ENCODE measurements around the gene NPSR1.

Gene NPSR1

GRCh38 chr7:34739651-34740300 is 81.8 kb downstream of the NPSR1 start:
- no peaks in the 10 kb centered on the region for H3K27me3 Mint-ChIP-seq (ENCODE audit: low read depth)
- no peaks in the 10 kb centered on the region for H3K36me3 Mint-ChIP-seq (ENCODE audit: low read depth)
- H3K9me3 Mint-ChIP-seq: no peaks in the 10 kb centered on the region

GRCh38 chr7:34740840-34741239 is 82.8 kb downstream of the NPSR1 start:
- H3K4me1 Mint-ChIP-seq (ENCODE audit: low read depth): no peaks in the 10 kb centered on the region
- H3K9me3 Mint-ChIP-seq: no peaks in the 10 kb centered on the region
- no peaks in the 10 kb centered on the region for H3K27me3 Mint-ChIP-seq (ENCODE audit: low read depth)
- no peak overlapping the region for H3K4me3 Mint-ChIP-seq
- no peak overlapping the region for H3K27ac Mint-ChIP-seq
- H3K36me3 Mint-ChIP-seq (ENCODE audit: low read depth): no peaks in the 10 kb centered on the region

More at GRCh38 chr7:34739651-34740300, 81.8 kb downstream of the NPSR1 start:
- no peak overlapping the region for H3K4me3 Mint-ChIP-seq
- no peaks in the 10 kb centered on the region for H3K4me1 Mint-ChIP-seq (ENCODE audit: low read depth)
- H3K27ac Mint-ChIP-seq: no peak overlapping the region

- Mint-ChIP-seq H3K9me3 (no peaks in the 10 kb centered on the region), H3K27ac (no peak overlapping the region), H3K36me3 (ENCODE audit: low read depth) (no peaks in the 10 kb centered on the region), H3K4me3 (no peak overlapping the region), H3K4me1 (ENCODE audit: low read depth) (no peaks in the 10 kb centered on the region), H3K27me3 (ENCODE audit: low read depth) (no peaks in the 10 kb centered on the region)
These were observed 89.3 kb downstream of the NPSR1 start for GRCh38 chr7:34747176-34747781.

- Mint-ChIP-seq H3K9me3 (no peaks in the 10 kb centered on the region), H3K27ac (no peak overlapping the region), H3K27me3 (ENCODE audit: low read depth) (no peaks in the 10 kb centered on the region), H3K4me1 (ENCODE audit: low read depth) (no peaks in the 10 kb centered on the region), H3K4me3 (no peak overlapping the region), H3K36me3 (ENCODE audit: low read depth) (no peaks in the 10 kb centered on the region)
These were observed 90.1 kb downstream of the NPSR1 start for GRCh38 chr7:34747867-34748727.

GRCh38 chr7:34748728-34749089 is 90.7 kb downstream of the NPSR1 start:
- no peaks in the 10 kb centered on the region for H3K27me3 Mint-ChIP-seq (ENCODE audit: low read depth)
- no peak overlapping the region for H3K27ac Mint-ChIP-seq
- H3K4me1 Mint-ChIP-seq (ENCODE audit: low read depth): no peaks in the 10 kb centered on the region
- H3K9me3 Mint-ChIP-seq: no peaks in the 10 kb centered on the region
- H3K36me3 Mint-ChIP-seq (ENCODE audit: low read depth): no peaks in the 10 kb centered on the region
- no peak overlapping the region for H3K4me3 Mint-ChIP-seq

- Mint-ChIP-seq H3K9me3 (no peaks in the 10 kb centered on the region), H3K27me3 (ENCODE audit: low read depth) (no peaks in the 10 kb centered on the region), H3K4me3 (no peak overlapping the region), H3K36me3 (ENCODE audit: low read depth) (no peaks in the 10 kb centered on the region), H3K27ac (no peak overlapping the region), H3K4me1 (ENCODE audit: low read depth) (no peaks in the 10 kb centered on the region)
These were observed 91.4 kb downstream of the NPSR1 start for GRCh38 chr7:34749446-34749845.

- Mint-ChIP-seq H3K4me1 (ENCODE audit: low read depth) (no peaks in the 10 kb centered on the region), H3K27ac (no peak overlapping the region), H3K36me3 (ENCODE audit: low read depth) (no peaks in the 10 kb centered on the region), H3K9me3 (no peaks in the 10 kb centered on the region), H3K4me3 (no peak overlapping the region), H3K27me3 (ENCODE audit: low read depth) (no peaks in the 10 kb centered on the region)
These were observed 92.2 kb downstream of the NPSR1 start for GRCh38 chr7:34750209-34750608.

GRCh38 chr7:34750636-34751035 is 92.6 kb downstream of the NPSR1 start:
- Mint-ChIP-seq H3K4me1 (ENCODE audit: low read depth) (no peaks in the 10 kb centered on the region), H3K27ac (no peak overlapping the region), H3K4me3 (no peak overlapping the region), H3K27me3 (ENCODE audit: low read depth) (no peaks in the 10 kb centered on the region), H3K9me3 (no peaks in the 10 kb centered on the region), H3K36me3 (ENCODE audit: low read depth) (no peaks in the 10 kb centered on the region)

- H3K4me3 Mint-ChIP-seq: no peak overlapping the region
- H3K27me3 Mint-ChIP-seq (ENCODE audit: low read depth): no peaks in the 10 kb centered on the region
- H3K9me3 Mint-ChIP-seq: no peaks in the 10 kb centered on the region
- no peak overlapping the region for H3K27ac Mint-ChIP-seq
- H3K4me1 Mint-ChIP-seq (ENCODE audit: low read depth): no peaks in the 10 kb centered on the region
- no peaks in the 10 kb centered on the region for H3K36me3 Mint-ChIP-seq (ENCODE audit: low read depth)
These were observed 94.0 kb downstream of the NPSR1 start for GRCh38 chr7:34751725-34752643.

- H3K27ac Mint-ChIP-seq: no peak overlapping the region
- H3K4me1 Mint-ChIP-seq (ENCODE audit: low read depth): no peaks in the 10 kb centered on the region
These were observed 94.9 kb downstream of the NPSR1 start for GRCh38 chr7:34752929-34753328.

GRCh38 chr7:34755008-34755407 is 97.0 kb downstream of the NPSR1 start:
- no peaks in the 10 kb centered on the region for H3K9me3 Mint-ChIP-seq
- H3K4me1 Mint-ChIP-seq (ENCODE audit: low read depth): no peaks in the 10 kb centered on the region
- no peak overlapping the region for H3K27ac Mint-ChIP-seq
- no peak overlapping the region for H3K4me3 Mint-ChIP-seq
- no peaks in the 10 kb centered on the region for H3K27me3 Mint-ChIP-seq (ENCODE audit: low read depth)
- H3K36me3 Mint-ChIP-seq (ENCODE audit: low read depth): no peaks in the 10 kb centered on the region

More at GRCh38 chr7:34752929-34753328, 94.9 kb downstream of the NPSR1 start:
- H3K4me3 Mint-ChIP-seq: no peak overlapping the region
- no peaks in the 10 kb centered on the region for H3K27me3 Mint-ChIP-seq (ENCODE audit: low read depth)
- H3K36me3 Mint-ChIP-seq (ENCODE audit: low read depth): no peaks in the 10 kb centered on the region
- H3K9me3 Mint-ChIP-seq: no peaks in the 10 kb centered on the region

- Mint-ChIP-seq H3K36me3 (ENCODE audit: low read depth) (no peaks in the 10 kb centered on the region), H3K27me3 (ENCODE audit: low read depth) (no peaks in the 10 kb centered on the region), H3K4me3 (no peak overlapping the region), H3K4me1 (ENCODE audit: low read depth) (no peaks in the 10 kb centered on the region), H3K9me3 (no peaks in the 10 kb centered on the region), H3K27ac (no peak overlapping the region)
These were observed 98.0 kb downstream of the NPSR1 start for GRCh38 chr7:34756025-34756437.

- H3K9me3 Mint-ChIP-seq: no peaks in the 10 kb centered on the region
- no peaks in the 10 kb centered on the region for H3K36me3 Mint-ChIP-seq (ENCODE audit: low read depth)
- H3K27ac Mint-ChIP-seq: no peak overlapping the region
- no peaks in the 10 kb centered on the region for H3K27me3 Mint-ChIP-seq (ENCODE audit: low read depth)
- no peak overlapping the region for H3K4me3 Mint-ChIP-seq
- no peaks in the 10 kb centered on the region for H3K4me1 Mint-ChIP-seq (ENCODE audit: low read depth)
These were observed 98.7 kb downstream of the NPSR1 start for GRCh38 chr7:34756691-34757090.

GRCh38 chr7:34757570-34758110 is 99.6 kb downstream of the NPSR1 start:
- Mint-ChIP-seq H3K4me1 (ENCODE audit: low read depth) (no peaks in the 10 kb centered on the region), H3K27ac (no peak overlapping the region), H3K9me3 (no peaks in the 10 kb centered on the region), H3K36me3 (ENCODE audit: low read depth) (no peaks in the 10 kb centered on the region), H3K4me3 (no peak overlapping the region), H3K27me3 (ENCODE audit: low read depth) (no peaks in the 10 kb centered on the region)

All from T-helper 1 cell treated with Interleukin-12 subunit alpha and Interleukin-12 subunit beta and Interleukin-4 antibody, amounts not matched to agents 30 μg/mL and 1 μg/mL, for 36 hours (primary cell).